CD4-positive, alpha-beta T cell (primary cell): ENCODE data around the gene STOX2. TPM values are rescaled to one million over a fixed set of nuclear protein-coding genes. Genes with fewer than 3 reads are reported as not detected.

Source experiments
- ATAC-seq: fragments of 200-7000 bp; cut with Tn5 transposase; one replicate; pipeline ENCODE4 v1.10.0; 2022; ENCODE audit warnings: mild to moderate bottlenecking; ENCODE audit not compliant: poor library complexity
- CTCF ChIA-PET: fragments of 350-600 bp; sonication (Branson Sonifier 250); formaldehyde crosslinking; loops from one replicate; lab custom pipeline; 2021; ENCODE audit warnings: antibody characterized with exemption, inconsistent platforms; lab: Charles Lee
- POLR2A ChIA-PET: fragments of 350-600 bp; sonication (Branson Sonifier 250); formaldehyde crosslinking; loops from one replicate; lab custom pipeline; 2021; ENCODE audit warnings: antibody characterized with exemption, inconsistent platforms; lab: Charles Lee
- DNase-seq, 14 experiments: peaks; one replicate each; pipeline ENCODE4 v3.0.0-alpha.2; 2013 to 2020; ENCODE audit warnings: mixed read lengths in 2 of 14
- H3K27ac ChIP-seq, 2 donors: one replicate each; pipeline versions ENCODE4 v1.5.1 to v1.7.0; 2013; ENCODE audit warnings: low read length in 2 of 2, low read depth in 1 of 2, mild to moderate bottlenecking in 1 of 2
- H3K27me3 ChIP-seq, 2 experiments: 1 replicate in 1 of 2; 2 replicates in 1 of 2; pipeline versions ENCODE4 v1.6.1 to v1.7.0; 2013; ENCODE audit warnings: low read length in 2 of 2, control low read depth in 1 of 2, mild to moderate bottlenecking in 1 of 2, moderate library complexity in 1 of 2; ENCODE audit not compliant: insufficient read depth in 2 of 2, control insufficient read depth in 1 of 2
- H3K36me3 ChIP-seq: one replicate; pipeline ENCODE4 v1.6.1; 2013; ENCODE audit warnings: low read length, control low read depth; ENCODE audit not compliant: insufficient read depth
- H3K4me1 ChIP-seq: one replicate; pipeline ENCODE4 v1.6.1; 2013; ENCODE audit warnings: low read length, control low read depth; ENCODE audit not compliant: insufficient read depth
- H3K4me3 ChIP-seq: one replicate; pipeline ENCODE4 v1.5.1; 2013; ENCODE audit warnings: mild to moderate bottlenecking, low read length, moderate library complexity
- H3K9me3 ChIP-seq, 2 experiments: 1 replicate in 1 of 2; 2 replicates in 1 of 2; pipeline versions ENCODE4 v1.6.1 to v1.7.0; 2013; ENCODE audit warnings: low read length in 2 of 2, mild to moderate bottlenecking in 2 of 2, control low read depth in 1 of 2, moderate library complexity in 1 of 2; ENCODE audit not compliant: control insufficient read depth in 1 of 2, insufficient read depth in 1 of 2
- H3K27ac Mint-ChIP-seq: one replicate; pipeline ENCODE4 v1.8.0; 2020; ENCODE audit warnings: mixed read lengths
- H3K27me3 Mint-ChIP-seq: one replicate; pipeline ENCODE4 v1.8.0; 2021; ENCODE audit warnings: mixed read lengths
- H3K36me3 Mint-ChIP-seq: one replicate; pipeline ENCODE4 v1.8.0; 2021; ENCODE audit warnings: low read depth, mixed read lengths
- H3K4me1 Mint-ChIP-seq: one replicate; pipeline ENCODE4 v1.8.0; 2021; ENCODE audit warnings: low read depth, mixed read lengths
- H3K4me3 Mint-ChIP-seq: one replicate; pipeline ENCODE4 v1.8.0; 2020; ENCODE audit warnings: mild to moderate bottlenecking, mixed read lengths
- H3K9me3 Mint-ChIP-seq: one replicate; pipeline ENCODE4 v1.8.0; 2020; ENCODE audit warnings: mixed read lengths
- CTCF ChIP-seq: fragments of 200-600 bp; IDR thresholded peaks from one replicate; pipeline ENCODE4 v1.8.0; 2022; ENCODE audit warnings: antibody characterized with exemption, mild to moderate bottlenecking
- intact Hi-C, 2 experiments: fragments of 100-400 bp; cut with DNase I in 1 of 2; cut with micrococcal nuclease in 1 of 2; formaldehyde crosslinking; loops; one replicate each; pipeline versions ENCODE4 v1.15.1 to v1.9.0; 2023 to 2025; cut with DNase I, micrococcal nuclease
- total RNA-seq, 174 experiments: library from RNA in 2 of 174; stranded (reverse) in 2 of 174; gene quantifications; one replicate each; pipeline ENCODE4 v1.2.3 and lab custom pipeline; 2021 to 2026

The STOX2 gene
- total RNA-seq, 2 experiments from 2014 or later, result not detected

- ChIA-PET POLR2A (no interaction called here), CTCF (no interaction called here)
- peaks cover 9% of the 10 kb centered on the region for H3K27me3 Mint-ChIP-seq
- no peaks in the 10 kb centered on the region for H3K27me3 ChIP-seq
- H3K4me1 ChIP-seq, result no peaks in the 10 kb centered on the region
- no peak overlapping the region for H3K27ac ChIP-seq
- H3K36me3 ChIP-seq, result no peaks in the 10 kb centered on the region
- no peak overlapping the region for H3K4me3 ChIP-seq
- H3K4me3 Mint-ChIP-seq, result no peak overlapping the region
- ATAC-seq (no peak), DNase-seq (no peak)
- no peaks in the 10 kb centered on the region for H3K4me1 Mint-ChIP-seq
- peaks cover 0 to 8% of the 10 kb centered on the region in 2 experiments for H3K9me3 ChIP-seq
- TF ChIP-seq CTCF, result no peak
- peaks cover 2% of the 10 kb centered on the region for H3K9me3 Mint-ChIP-seq
- H3K27ac Mint-ChIP-seq, result no peak overlapping the region
- H3K36me3 Mint-ChIP-seq, result no peaks in the 10 kb centered on the region
- intact Hi-C loops, result no loop called here
These were observed 10.9 kb downstream of the STOX2 start for GRCh38 chr4:183915976-183916375.

GRCh38 chr4:183918696-183919095 lies 13.6 kb downstream of the STOX2 start:
- ATAC-seq (no peak), DNase-seq (no peak)
- Mint-ChIP-seq H3K4me3 (no peak overlapping the region), H3K9me3 (peaks cover 2% of the 10 kb centered on the region), H3K36me3 (no peaks in the 10 kb centered on the region), H3K4me1 (no peaks in the 10 kb centered on the region), H3K27me3 (peaks cover 9% of the 10 kb centered on the region), H3K27ac (no peak overlapping the region)
- Histone ChIP-seq H3K4me3 (no peak overlapping the region), H3K9me3 (peaks cover 0 to 8% of the 10 kb centered on the region in 2 experiments), H3K4me1 (no peaks in the 10 kb centered on the region), H3K27ac (no peak overlapping the region), H3K36me3 (no peaks in the 10 kb centered on the region), H3K27me3 (no peaks in the 10 kb centered on the region)
- ChIA-PET CTCF (no interaction called here), POLR2A (no interaction called here)
- intact Hi-C loops, result no loop called here
- no peak for TF ChIP-seq CTCF

- no peak overlapping the region for H3K27ac Mint-ChIP-seq
- H3K4me3 Mint-ChIP-seq, result no peak overlapping the region
- ChIA-PET CTCF (no interaction called here), POLR2A (no interaction called here)
- Histone ChIP-seq H3K27me3 (no peaks in the 10 kb centered on the region), H3K36me3 (no peaks in the 10 kb centered on the region), H3K4me3 (no peak overlapping the region), H3K27ac (no peak overlapping the region), H3K4me1 (no peaks in the 10 kb centered on the region), H3K9me3 (peaks cover 0 to 8% of the 10 kb centered on the region in 2 experiments)
- peaks cover 2% of the 10 kb centered on the region for H3K9me3 Mint-ChIP-seq
- ATAC-seq (no peak), DNase-seq (no peak)
- intact Hi-C loops, result no loop called here
- no peak for TF ChIP-seq CTCF
- H3K4me1 Mint-ChIP-seq, result no peaks in the 10 kb centered on the region
- H3K36me3 Mint-ChIP-seq, result no peaks in the 10 kb centered on the region
- H3K27me3 Mint-ChIP-seq, result peaks cover 9% of the 10 kb centered on the region
These were observed 14.0 kb downstream of the STOX2 start for GRCh38 chr4:183919141-183919540.
